IMR-90 (cell line): ENCODE measurements around the gene IQCE. TPM values are rescaled to one million over a fixed set of nuclear protein-coding genes. Genes with fewer than 3 reads are reported as not detected.

ENCODE experiments used
- ATAC-seq: fragments of 200-7000 bp; cut with Tn5 transposase; 2 replicates; pipeline ENCODE4 v1.9.1; 2020; ENCODE audit warnings: low read depth, mild to moderate bottlenecking, moderate library complexity
- BruUV-seq: library from RNA; stranded (reverse); fragments of 400-500 nt; replicated peaks from 2 replicates; lab custom pipeline; 2021; lab: Mats Ljungman, UMichigan
- CTCF ChIA-PET: fragments of 300-600 bp; formaldehyde crosslinking; extraction: SDS; loops from one replicate; lab custom pipeline; 2021; ENCODE audit warnings: antibody characterized with exemption; lab: Yijun Ruan, JAX
- POLR2A ChIA-PET: fragments of 300-600 bp; sonication (Branson Sonifier 250); formaldehyde crosslinking; loops from one replicate; lab custom pipeline; 2022; ENCODE audit warnings: antibody characterized with exemption; ENCODE audit not compliant: unreplicated experiment; lab: Charles Lee
- DNase-seq: peaks from one replicate; pipeline ENCODE4 v3.0.0; 2013
- H2AFZ ChIP-seq: replicated peaks from 2 replicates; pipeline ENCODE3; 2013; ENCODE audit warnings: low read length, mild to moderate bottlenecking; ENCODE audit not compliant: poor library complexity
- H2AK5ac ChIP-seq: 2 replicates; pipeline ENCODE4 v1.6.1; 2013; ENCODE audit warnings: low read depth, low read length, inconsistent platforms
- H2AK9ac ChIP-seq: replicated peaks from 2 replicates; pipeline ENCODE3; 2013; ENCODE audit warnings: mild to moderate bottlenecking, low read depth, low read length, moderate library complexity; ENCODE audit not compliant: poor library complexity
- H2BK120ac ChIP-seq: 2 replicates; pipeline ENCODE4 v1.6.1; 2013; ENCODE audit warnings: low read depth, low read length, inconsistent platforms
- H2BK15ac ChIP-seq: 3 replicates; pipeline ENCODE4 v1.6.1; 2013; ENCODE audit warnings: low read depth, low read length, inconsistent platforms
- H2BK20ac ChIP-seq: 2 replicates; pipeline ENCODE4 v1.6.1; 2013; ENCODE audit warnings: low read depth, mild to moderate bottlenecking, inconsistent platforms, low read length, moderate library complexity
- H2BK5ac ChIP-seq: 2 replicates; pipeline ENCODE4 v1.6.1; 2013; ENCODE audit warnings: mild to moderate bottlenecking, low read depth, low read length, inconsistent platforms; ENCODE audit not compliant: poor library complexity, severe bottlenecking
- H3K14ac ChIP-seq: replicated peaks from 2 replicates; pipeline ENCODE4 v1.6.1; 2013; ENCODE audit warnings: low read depth, low read length, inconsistent platforms
- H3K18ac ChIP-seq: 2 replicates; pipeline ENCODE4 v1.6.1; 2013; ENCODE audit warnings: low read depth, low read length, control low read depth
- H3K23ac ChIP-seq: 2 replicates; pipeline ENCODE4 v1.6.1; 2013; ENCODE audit warnings: low read depth, low read length, inconsistent platforms
- H3K27ac ChIP-seq: 2 replicates; pipeline ENCODE4 v1.5.1; 2013; ENCODE audit warnings: mild to moderate bottlenecking, control low read depth, low read length; ENCODE audit not compliant: insufficient read depth
- H3K27me3 ChIP-seq: 2 replicates; pipeline ENCODE4 v1.6.1; 2013; ENCODE audit warnings: low read length; ENCODE audit not compliant: control insufficient read depth, insufficient read depth
- H3K36me3 ChIP-seq: 2 replicates; pipeline ENCODE4 v1.6.1; 2013; ENCODE audit warnings: low read length, mixed read lengths; ENCODE audit not compliant: control insufficient read depth, insufficient read depth
- H3K4ac ChIP-seq: 2 replicates; pipeline ENCODE4 v1.6.1; 2013; ENCODE audit warnings: low read depth, low read length, inconsistent platforms
- H3K4me1 ChIP-seq: 2 replicates; pipeline ENCODE4 v1.6.1; 2013; ENCODE audit warnings: low read length, mixed read lengths; ENCODE audit not compliant: control insufficient read depth, insufficient read depth
- H3K4me2 ChIP-seq: 2 replicates; pipeline ENCODE4 v1.6.1; 2013; ENCODE audit warnings: low read depth, mild to moderate bottlenecking, control low read depth, low read length, moderate library complexity
- H3K4me3 ChIP-seq: 2 replicates; pipeline ENCODE4 v1.5.1; 2013; ENCODE audit warnings: low read depth, mild to moderate bottlenecking, control low read depth, low read length, moderate library complexity; ENCODE audit not compliant: insufficient read depth
- H3K56ac ChIP-seq: 2 replicates; pipeline ENCODE4 v1.6.1; 2013; ENCODE audit warnings: low read length, inconsistent platforms; ENCODE audit not compliant: insufficient read depth; ENCODE audit errors: extremely low read depth
- H3K79me1 ChIP-seq, 2 experiments: 2 replicates each; pipeline ENCODE4 v1.6.1; 2013; ENCODE audit warnings: low read length in 2 of 2, inconsistent platforms in 1 of 2, low read depth in 1 of 2
- H3K9ac ChIP-seq: 2 replicates; pipeline ENCODE4 v1.6.1; 2013; ENCODE audit warnings: low read depth, low read length, control low read depth
- H3K9me1 ChIP-seq: 2 replicates; pipeline ENCODE4 v1.6.1; 2013; ENCODE audit warnings: low read length, inconsistent platforms; ENCODE audit not compliant: insufficient read depth
- H3K9me3 ChIP-seq: 2 replicates; pipeline ENCODE4 v1.6.1; 2013; ENCODE audit warnings: low read length; ENCODE audit not compliant: control insufficient read depth, insufficient read depth
- H4K20me1 ChIP-seq: 2 replicates; pipeline ENCODE4 v1.6.1; 2013; ENCODE audit warnings: low read length, inconsistent platforms; ENCODE audit not compliant: insufficient read depth
- H4K5ac ChIP-seq: 2 replicates; pipeline ENCODE4 v1.6.1; 2013; ENCODE audit warnings: mild to moderate bottlenecking, low read depth, low read length, control low read depth
- H4K8ac ChIP-seq, 2 experiments: 2 replicates each; pipeline ENCODE4 v1.6.1; 2013; ENCODE audit warnings: low read depth in 2 of 2, low read length in 2 of 2, control low read depth in 1 of 2, inconsistent platforms in 1 of 2
- H4K91ac ChIP-seq: 2 replicates; pipeline ENCODE4 v1.6.1; 2013; ENCODE audit warnings: low read depth, low read length, inconsistent platforms; ENCODE audit not compliant: insufficient read depth
- CHD1 ChIP-seq: IDR thresholded peaks from 2 replicates; pipeline ENCODE4 v1.6.1; 2012; ENCODE audit warnings: low read depth, low read length, improper control_type of control experiment
- FOS ChIP-seq: fragments of 150-350 bp; IDR thresholded peaks from 2 replicates; pipeline ENCODE4 v1.6.1; 2016; ENCODE audit warnings: low read depth, low read length
- MAFK ChIP-seq: IDR thresholded peaks from 2 replicates; pipeline ENCODE4 v1.6.1; 2012; ENCODE audit warnings: low read depth, low read length, improper control_type of control experiment
- MAZ ChIP-seq: IDR thresholded peaks from 2 replicates; pipeline ENCODE4 v1.6.1; 2012; ENCODE audit warnings: low read depth, mild to moderate bottlenecking, low read length, improper control_type of control experiment, moderate library complexity, borderline replicate concordance
- POLR2A ChIP-seq: IDR thresholded peaks from 2 replicates; pipeline ENCODE4 v1.6.1; 2012; ENCODE audit warnings: mild to moderate bottlenecking, low read depth, low read length
- USF2 ChIP-seq: fragments of 150-350 bp; IDR thresholded peaks from 2 replicates; pipeline ENCODE4 v1.6.1; 2017; ENCODE audit warnings: mild to moderate bottlenecking, antibody characterized with exemption, low read length, low read depth
- WGBS, 2 experiments: methylation state at CpG; one replicate each; pipeline versions ENCODE4 v1.1.5 to v1.1.7; 2013; ENCODE audit warnings: missing lambda C conversion rate in 2 of 2; ENCODE audit not compliant: insufficient read length in 1 of 2; ENCODE audit errors: extremely low coverage in 2 of 2; 5-methylcytosine and 5-hydroxymethylcytosine counted together
- dilution Hi-C: fragments of 300-500 bp; cut with HindIII; formaldehyde crosslinking; loops from one replicate; pipeline ENCODE4 v1.14.3; 2018; ENCODE audit warnings: low sequenced_read_pairs; ENCODE audit not compliant: unreplicated experiment
- in situ Hi-C: fragments of 300-500 bp; cut with MboI; formaldehyde crosslinking; loops from 3 replicates; pipeline ENCODE4 v1.14.3; 2019; ENCODE audit warnings: low sequenced_read_pairs, inconsistent platforms, mixed read lengths
- intact Hi-C: fragments of 100-400 bp; cut with micrococcal nuclease; formaldehyde crosslinking; loops from 2 replicates; pipeline ENCODE4 v1.10.0; 2022
- polyA plus RNA-seq, 3 experiments: library from polyadenylated mRNA; depleted of rRNA; stranded (reverse); fragments of >200 nt; gene quantifications; 2 replicates each; pipeline ENCODE4 v1.2.3, GENCODE V29; 2012; ENCODE audit warnings: low replicate concordance in 1 of 3
- total RNA-seq: library from RNA; depleted of rRNA; stranded (reverse); fragments of >200 nt; gene quantifications from 2 replicates; pipeline ENCODE4 v1.2.3, GENCODE V29; 2012

Gene IQCE
- total and polyA plus RNA-seq, 2 of the 4 experiments (the other 2 are of a cell fraction): 5.0 to 6.3 TPM

DNA sequence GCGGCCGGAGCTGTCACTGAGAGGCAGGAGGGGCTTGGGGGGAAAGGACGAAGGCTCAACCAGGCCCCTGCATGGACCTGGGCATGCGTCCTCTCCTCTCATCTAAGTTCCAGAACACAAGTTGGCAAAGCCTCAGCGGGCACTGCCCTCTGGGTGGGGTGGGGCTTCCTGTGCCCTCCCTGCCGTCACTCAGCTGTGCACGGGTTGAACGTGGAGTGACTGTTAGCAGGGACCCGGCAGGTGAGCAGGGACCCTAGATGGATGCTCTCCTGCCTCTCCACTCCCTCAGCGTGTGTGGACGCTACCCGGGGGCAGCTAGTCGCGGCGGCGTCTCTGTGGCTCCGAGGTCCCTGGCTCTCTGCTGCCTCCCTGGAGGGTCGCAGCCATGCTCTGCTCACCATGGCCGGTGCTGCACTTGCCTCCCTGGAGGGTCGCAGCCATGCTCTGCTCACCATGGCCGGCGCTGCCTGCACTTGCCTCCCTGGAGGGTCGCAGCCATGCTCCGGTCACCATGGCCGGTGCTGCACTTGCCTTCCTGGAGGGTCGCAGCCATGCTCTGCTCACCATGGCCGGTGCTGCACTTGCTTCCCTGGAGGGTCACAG lies 36.6 kb downstream of the IQCE start:
- Histone ChIP-seq H3K23ac (no peak overlapping the region), H3K9ac (no peak overlapping the region), H4K8ac (no peak overlapping the region), H3K4me1 (no peaks in the 10 kb centered on the region), H3K27me3 (no peaks in the 10 kb centered on the region), H4K20me1 (no peaks in the 10 kb centered on the region), H3K18ac (no peak overlapping the region), H3K36me3 (peaks cover 43% of the 10 kb centered on the region), H2BK15ac (no peak overlapping the region), H3K9me1 (no peaks in the 10 kb centered on the region), H4K91ac (no peak overlapping the region), H3K4me2 (no peak overlapping the region), H4K5ac (no peak overlapping the region), H2BK20ac (no peak overlapping the region), H3K27ac (no peak overlapping the region), H2AFZ (no peak overlapping the region), H2AK9ac (no peak overlapping the region), H3K9me3 (no peaks in the 10 kb centered on the region), H3K79me1 (no peaks in the 10 kb centered on the region), H2BK5ac (no peak overlapping the region), H3K14ac (no peak overlapping the region), H2BK120ac (no peak overlapping the region), H3K56ac (no peak overlapping the region), H3K4me3 (no peak overlapping the region), H3K4ac (no peak overlapping the region), H2AK5ac (no peak overlapping the region)
- ATAC-seq (no peak), DNase-seq (no peak)
- dilution Hi-C loops (no loop called here), intact Hi-C loops (no loop called here), in situ Hi-C loops (no loop called here)
- TF ChIP-seq POLR2A (no peak), FOS (no peak), MAFK (no peak), MAZ (no peak), USF2 (no peak), CHD1 (no peak)
- POLR2A ChIA-PET: no interaction called here
- WGBS, 2 experiments: 94% methylated on average over 11 of the region's 27 CpGs; no CpG with 5 or more reads in 1 of the 2 experiments
- CTCF ChIA-PET: no interaction called here
- BruUV-seq: no TSS peak
